Measurements from ENCODE around the gene TST.

TST gene

GRCh38 chr22:36979016-36979910 lies 40.0 kb downstream of the TST start:
- FAIRE-seq = no peak

GRCh38 chr22:36977947-36978660 lies 41.1 kb downstream of the TST start:
- peak; percentile 96 for FAIRE-seq

DNA sequence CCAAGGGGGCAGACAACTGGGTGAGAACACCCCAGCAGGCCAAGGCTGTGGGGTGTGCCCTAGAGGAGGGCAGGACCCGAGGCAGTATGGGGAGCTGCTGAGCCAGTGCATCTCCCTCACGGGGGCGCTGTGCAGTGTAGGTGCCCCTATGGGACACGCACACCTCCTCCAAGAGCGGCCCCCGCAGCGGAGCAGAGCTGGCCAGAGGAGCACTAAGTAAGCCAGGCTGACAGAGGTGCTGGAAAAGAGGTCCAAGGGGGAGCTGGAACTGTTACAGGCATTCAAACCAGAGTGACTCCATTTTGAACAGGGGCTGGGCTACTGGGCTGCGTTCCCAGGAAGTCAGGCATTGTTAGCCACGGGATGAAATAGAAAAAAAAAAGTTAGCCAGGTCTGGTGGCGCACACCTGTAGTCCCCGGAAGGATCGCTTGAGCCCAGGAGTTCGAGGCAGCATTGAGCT lies 41.8 kb downstream of the TST start:
- no peak for FAIRE-seq

DNA sequence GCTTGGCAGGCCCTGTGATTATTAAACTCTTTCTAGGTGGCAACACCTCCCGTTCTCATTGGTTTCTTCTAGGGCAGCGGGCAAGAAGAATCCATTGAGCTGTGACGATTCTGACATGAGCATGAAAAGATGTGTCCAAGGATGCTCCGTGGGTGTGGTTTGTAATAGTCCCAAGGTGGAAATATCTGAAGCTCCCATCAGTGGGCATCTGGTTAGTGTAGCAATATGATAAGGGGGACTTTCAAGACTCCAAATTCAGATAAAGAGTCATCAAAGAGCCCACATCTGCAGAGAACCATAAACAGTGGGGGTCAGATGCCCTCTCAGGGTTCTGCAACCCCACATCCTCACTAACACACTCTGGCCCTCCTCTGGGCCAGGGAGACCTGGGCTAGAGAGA lies 42.6 kb downstream of the TST start:
- FAIRE-seq = no peak

DNA sequence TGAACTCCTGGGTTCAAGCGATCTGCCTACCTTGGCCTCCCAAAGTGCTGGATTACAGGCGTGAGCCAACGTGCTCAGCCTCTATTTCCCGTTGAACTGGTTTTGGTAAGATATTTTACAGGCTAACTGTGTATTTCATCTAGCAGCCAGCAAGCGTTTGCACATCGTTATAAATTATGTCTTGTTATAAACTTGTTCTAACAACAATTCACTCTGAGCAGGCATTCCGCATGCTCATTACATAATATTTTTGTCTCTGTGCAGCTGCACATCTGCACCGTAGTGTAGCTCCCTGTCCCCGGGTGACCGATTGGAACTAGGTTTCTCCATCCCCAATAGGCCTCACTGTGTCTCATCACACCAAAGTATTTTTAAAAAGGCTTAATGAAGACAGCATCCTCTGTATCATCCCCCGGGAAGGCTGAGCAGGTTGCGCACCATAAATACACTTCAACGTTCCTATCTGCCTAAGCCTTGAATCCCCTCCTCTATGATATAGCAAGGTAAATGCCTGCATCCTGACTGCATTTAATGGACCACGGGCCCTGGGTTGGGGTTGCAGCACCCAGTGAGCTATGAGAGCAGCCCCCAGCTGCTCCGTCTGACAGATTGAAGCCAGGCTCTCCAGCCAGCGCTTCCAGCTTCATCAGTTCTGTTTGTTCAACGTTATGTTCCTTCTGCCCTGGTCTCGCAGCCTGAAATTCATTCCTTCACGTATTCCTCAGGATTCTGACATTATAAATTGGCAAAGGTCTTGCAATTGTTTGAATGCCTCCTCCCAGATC lies 47.7 kb downstream of the TST start:
- FAIRE-seq = no peak

DNA sequence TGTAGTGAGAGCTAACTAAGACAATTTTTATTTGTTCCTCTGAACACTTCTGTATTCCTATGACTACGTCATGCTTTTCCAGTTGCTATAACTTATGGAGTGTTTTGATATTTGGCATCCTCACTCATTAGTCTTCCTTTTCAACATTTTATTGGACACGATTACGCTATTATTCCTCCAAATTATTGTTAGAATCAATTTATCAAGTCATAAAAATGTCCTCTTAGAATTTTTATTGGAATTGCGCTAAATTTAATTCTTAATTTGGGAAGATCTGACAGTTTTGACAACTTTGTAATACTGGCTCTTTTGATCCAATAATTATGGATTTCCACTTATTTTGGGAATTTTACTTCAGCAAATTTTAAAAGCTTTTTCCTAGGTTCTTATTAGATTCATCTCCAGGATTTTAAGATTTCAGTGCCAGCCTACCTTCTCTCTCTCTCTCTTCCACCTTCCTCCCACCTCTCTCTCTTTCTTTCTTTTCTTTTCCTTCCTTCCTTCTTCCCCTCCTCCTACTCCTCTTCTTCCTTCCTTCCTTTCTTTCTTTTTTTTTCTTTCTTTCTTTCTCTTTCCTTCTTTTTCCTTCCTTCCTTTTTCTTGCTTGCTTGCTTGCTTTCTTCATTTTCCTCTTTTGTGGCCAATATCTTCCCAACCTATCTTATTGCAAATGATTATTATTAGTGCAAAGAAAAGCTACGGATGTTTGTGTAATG lies 50.8 kb downstream of the TST start:
- no peak for FAIRE-seq

DNA sequence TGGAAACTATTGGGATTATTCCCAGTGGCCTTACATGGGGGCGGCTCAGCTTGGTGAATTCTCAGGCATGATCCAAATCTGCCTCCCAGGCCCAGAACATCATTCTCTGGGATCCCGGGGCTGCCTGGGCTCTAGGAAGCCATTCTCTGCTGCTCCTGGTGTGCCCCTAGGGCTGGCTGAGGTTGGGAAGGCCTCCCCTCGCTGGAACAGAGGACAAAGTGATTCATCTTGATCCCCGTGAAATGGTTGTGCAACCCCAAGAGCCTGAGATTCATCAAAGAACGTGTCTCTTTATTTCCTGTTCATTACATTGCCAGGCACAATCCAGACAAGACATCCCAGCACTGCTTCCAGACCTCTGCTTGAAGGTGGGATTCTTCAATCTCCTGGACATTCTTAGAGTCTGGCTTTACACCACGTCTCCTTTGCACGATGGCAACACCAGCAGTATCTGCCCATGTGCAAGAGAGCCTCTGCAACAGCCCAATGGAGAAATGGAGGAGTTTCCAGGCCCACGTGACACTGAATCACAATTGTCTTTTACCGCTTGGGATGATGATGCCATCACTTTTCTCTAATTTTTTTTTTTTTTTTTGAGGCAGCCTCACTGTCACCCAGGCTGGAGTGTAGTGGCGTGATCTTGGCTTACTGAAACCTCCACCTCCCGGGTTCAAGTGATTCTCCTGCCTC lies 52.3 kb downstream of the TST start:
- no peak for FAIRE-seq

- no peak for FAIRE-seq
Observed at GRCh38 chr22:36965696-36966095, 53.6 kb downstream of the TST start.

DNA sequence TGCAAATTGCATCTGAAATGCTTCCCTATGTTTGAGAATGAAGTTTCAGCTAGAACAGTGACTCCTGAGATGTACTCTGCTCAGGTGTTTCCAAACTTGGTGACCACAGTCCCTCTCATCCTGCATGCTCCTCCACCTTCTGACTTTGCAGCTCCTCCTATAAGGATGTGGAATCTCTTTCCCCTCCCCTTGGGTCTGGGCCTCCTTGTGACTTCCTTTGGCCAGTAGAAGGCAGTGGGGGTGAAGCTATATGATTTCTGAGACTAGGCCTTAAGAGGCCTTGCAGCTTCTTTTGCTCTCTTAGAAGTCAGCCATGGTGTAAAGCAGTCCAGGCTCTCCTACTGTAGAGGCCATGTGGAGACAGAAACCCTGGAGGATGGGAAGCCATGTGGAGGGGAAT lies 55.1 kb downstream of the TST start:
- FAIRE-seq = no peak

GRCh38 chr22:36963302-36963701 lies 55.9 kb downstream of the TST start:
- no peak for FAIRE-seq

- FAIRE-seq = no peak
Observed at GRCh38 chr22:36961626-36962025, 57.6 kb downstream of the TST start.

Data from G401.6 (cell line).